HG02623 (cell line): ENCODE measurements around the gene PATJ.
"Not testable (repeated sequence)": the region's sequence is repeated elsewhere in the genome, so short reads cannot be mapped to it uniquely, and the experiment has no call there.

ENCODE experiments used
- ATAC-seq: cut with Tn5 transposase; IDR thresholded peaks from one replicate; pipeline ENCODE4 v1.9.1; 2021; ENCODE audit warnings: moderate library complexity; ENCODE audit not compliant: unreplicated experiment

PATJ gene

GRCh38 chr1:61875198-61875597, 132.9 kb downstream of the PATJ start:
- no peak for ATAC-seq

GRCh38 chr1:61879887-61880474, 137.7 kb downstream of the PATJ start:
- ATAC-seq = not testable (repeated sequence)

GRCh38 chr1:61887076-61887867, 145.0 kb downstream of the PATJ start:
- ATAC-seq = no peak

- ATAC-seq = no peak
Observed at GRCh38 chr1:61887931-61888564, 145.8 kb downstream of the PATJ start.

GRCh38 chr1:61888808-61889207, 146.5 kb downstream of the PATJ start:
- ATAC-seq = no peak

- not testable (repeated sequence) for ATAC-seq
Observed at GRCh38 chr1:61890435-61890834, 148.2 kb downstream of the PATJ start.

GRCh38 chr1:61892977-61893376, 150.7 kb downstream of the PATJ start:
- ATAC-seq = no peak

GRCh38 chr1:61894296-61894695, 152.0 kb downstream of the PATJ start:
- not testable (repeated sequence) for ATAC-seq

- no peak for ATAC-seq
Observed at GRCh38 chr1:61895175-61895574, 152.9 kb downstream of the PATJ start.

- no peak for ATAC-seq
Observed at GRCh38 chr1:61898658-61899057, 156.4 kb downstream of the PATJ start.

- no peak for ATAC-seq
Observed at GRCh38 chr1:61904354-61904753, 162.1 kb downstream of the PATJ start.

GRCh38 chr1:61907102-61907501, 164.8 kb downstream of the PATJ start:
- no peak for ATAC-seq

- no peak for ATAC-seq
Observed at GRCh38 chr1:61910035-61910434, 167.8 kb downstream of the PATJ start.

GRCh38 chr1:61914823-61915482, 172.7 kb downstream of the PATJ start:
- ATAC-seq = no peak

GRCh38 chr1:61921435-61921834, 179.2 kb downstream of the PATJ start:
- ATAC-seq = no peak

- no peak for ATAC-seq
Observed at GRCh38 chr1:61922950-61923480, 180.7 kb downstream of the PATJ start.

- ATAC-seq = no peak
Observed at GRCh38 chr1:61925591-61926298, 183.5 kb downstream of the PATJ start.

- ATAC-seq = no peak
Observed at GRCh38 chr1:61926597-61926996, 184.3 kb downstream of the PATJ start.

GRCh38 chr1:61930116-61930645, 187.9 kb downstream of the PATJ start:
- ATAC-seq = no peak

GRCh38 chr1:61931587-61932279, 189.5 kb downstream of the PATJ start:
- no peak for ATAC-seq
